Activated T-cell treated with anti-CD3 and anti-CD28 coated beads for 24 hours (primary cell): Measurements from ENCODE around the gene CBFA2T3.

ENCODE experiments used
- DNase-seq: peaks from one replicate; pipeline ENCODE4 v3.0.0-alpha.2; 2020; ENCODE audit warnings: low read depth

The CBFA2T3 gene

GRCh38 chr16:88995746-88996535 is 18.9 kb upstream of the CBFA2T3 start:
- DNase-seq, result no peak

DNA sequence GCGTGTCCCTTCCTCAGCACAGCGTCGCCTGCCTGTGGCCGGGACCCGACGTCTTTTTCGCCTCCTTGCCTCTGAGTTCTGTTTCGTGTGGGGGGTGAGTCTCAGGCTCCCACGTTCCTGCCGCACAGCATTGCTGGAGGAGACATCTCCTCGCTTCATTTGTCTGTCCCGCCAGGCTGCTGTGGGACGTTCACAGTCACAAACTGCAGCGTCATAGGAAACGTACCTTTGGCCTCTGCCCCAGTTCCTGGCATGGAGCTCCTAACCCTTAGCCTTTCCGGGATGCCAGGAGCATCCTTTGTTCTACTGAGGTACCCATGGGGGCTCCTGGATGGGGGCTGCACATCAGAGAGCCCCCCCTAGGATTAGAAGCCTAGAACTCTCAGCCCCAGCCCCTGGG is 18.2 kb upstream of the CBFA2T3 start:
- no peak for DNase-seq

DNA sequence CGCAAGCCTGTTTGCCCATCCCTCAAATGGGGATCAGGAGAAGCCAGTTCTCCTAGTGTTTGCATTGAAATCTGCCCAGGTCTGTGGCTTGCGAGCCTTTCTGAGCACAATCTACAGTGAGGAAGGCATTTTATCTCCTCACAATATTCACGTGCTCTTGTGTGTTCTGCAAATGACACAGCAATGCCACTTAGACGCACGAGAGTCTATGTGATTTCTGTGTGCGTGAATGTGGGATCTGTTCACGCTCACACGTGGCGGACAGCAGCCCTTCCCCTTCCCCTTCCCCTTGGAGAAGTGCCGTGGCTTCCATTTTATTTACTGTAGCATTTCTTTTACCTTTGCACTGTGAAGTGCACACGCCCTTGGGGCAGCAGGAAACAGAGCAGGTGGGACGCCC is 17.7 kb upstream of the CBFA2T3 start:
- no peak for DNase-seq

DNA sequence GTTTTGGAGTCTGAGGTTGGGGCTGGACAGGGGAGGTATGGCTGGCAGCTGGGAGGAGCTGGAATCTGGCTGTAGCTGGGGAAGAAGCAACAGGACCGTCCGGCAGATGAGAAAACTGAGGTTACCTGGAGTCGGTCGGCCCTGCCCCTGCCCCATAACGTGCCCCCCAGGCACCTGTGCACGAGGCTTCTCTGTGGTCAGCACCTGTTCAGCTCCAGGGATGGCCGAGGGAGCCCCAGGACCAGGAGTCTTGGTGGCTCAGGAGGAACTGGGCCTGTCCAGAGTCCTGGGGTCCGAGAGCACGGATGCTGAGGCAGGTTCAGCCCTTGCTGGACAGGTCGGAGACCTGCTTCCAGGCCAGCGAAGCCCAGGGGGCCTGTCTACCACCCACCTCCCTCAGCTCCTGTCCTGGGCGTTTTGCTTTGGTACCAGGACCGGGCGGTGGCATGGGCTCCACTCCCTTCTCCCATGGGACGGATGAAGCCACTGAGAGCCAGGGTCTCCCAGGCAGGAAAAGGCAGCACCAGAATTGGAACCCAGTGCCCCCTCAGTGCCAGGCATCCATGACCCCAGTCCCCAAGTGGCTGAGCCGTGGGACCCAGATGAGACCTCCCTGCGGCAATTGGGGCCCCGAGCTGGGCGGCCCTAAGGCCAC is 17.1 kb upstream of the CBFA2T3 start:
- DNase-seq, result no peak

- no peak for DNase-seq
Observed at GRCh38 chr16:88993166-88993761, 16.3 kb upstream of the CBFA2T3 start.

DNA sequence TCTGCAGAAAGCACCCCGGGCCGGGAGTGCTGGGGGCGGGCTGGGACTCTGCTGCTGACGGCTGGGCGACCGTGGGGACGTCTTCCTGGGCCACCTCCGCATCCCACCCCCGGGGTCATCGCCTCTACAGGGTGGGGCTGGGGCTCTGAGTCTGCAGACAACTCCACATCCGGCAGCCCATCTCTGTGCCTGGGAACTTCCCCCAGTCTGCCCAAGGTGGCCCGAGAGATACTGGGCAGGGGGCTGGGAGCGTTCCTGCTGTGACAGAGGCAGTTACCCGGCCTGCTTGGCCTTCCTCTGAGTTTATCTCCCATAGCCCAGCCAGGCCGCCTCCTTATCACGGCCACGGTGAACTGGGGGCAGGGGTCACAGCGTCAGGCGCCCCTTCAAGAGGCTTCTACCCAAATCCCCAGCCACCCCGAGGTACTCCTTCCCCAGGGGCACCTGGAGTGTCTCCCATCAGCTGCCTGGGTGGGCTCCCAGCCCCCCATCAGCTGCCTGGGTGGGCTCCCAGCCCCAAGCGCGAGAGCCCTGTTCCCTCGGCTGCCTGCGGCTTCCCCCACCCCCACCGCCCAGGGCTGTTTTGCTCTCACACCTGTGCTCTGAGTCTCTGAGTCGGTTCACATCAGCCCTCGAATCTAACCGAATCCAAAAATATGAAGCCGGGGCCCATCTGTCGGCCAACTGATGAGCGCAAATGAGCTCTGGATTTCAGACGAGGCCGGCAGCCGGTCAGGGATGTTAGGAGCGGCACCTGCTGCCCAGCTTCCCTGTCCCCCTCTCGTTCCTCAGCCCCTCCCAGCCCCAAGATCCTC is 15.6 kb upstream of the CBFA2T3 start:
- no peak for DNase-seq

DNA sequence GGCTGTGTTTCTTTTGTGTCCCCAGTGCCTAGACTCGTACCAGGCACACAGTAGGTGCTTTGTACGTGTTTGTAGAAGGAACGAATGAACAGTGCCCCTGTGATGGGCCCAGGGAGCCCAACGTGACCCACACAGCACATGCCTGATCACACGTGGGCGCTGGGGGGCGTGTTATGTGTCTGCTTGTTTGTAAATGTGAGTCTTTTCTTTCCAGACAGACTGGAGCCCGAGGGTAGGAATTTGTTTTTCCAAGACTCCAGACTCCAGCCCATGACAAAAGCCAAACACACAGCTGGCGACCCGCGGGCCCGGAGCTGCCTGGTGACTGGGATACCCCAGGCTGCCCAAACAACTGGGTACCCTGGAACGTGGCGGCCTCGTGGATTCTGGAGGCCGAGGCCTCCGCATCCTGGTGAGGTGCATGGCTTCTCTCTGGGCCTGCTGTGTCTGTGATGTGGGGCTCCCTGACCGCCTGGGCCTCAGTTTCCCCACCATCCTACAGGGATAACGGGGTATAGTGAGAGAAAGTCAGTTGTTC is 14.9 kb upstream of the CBFA2T3 start:
- DNase-seq, result no peak

DNA sequence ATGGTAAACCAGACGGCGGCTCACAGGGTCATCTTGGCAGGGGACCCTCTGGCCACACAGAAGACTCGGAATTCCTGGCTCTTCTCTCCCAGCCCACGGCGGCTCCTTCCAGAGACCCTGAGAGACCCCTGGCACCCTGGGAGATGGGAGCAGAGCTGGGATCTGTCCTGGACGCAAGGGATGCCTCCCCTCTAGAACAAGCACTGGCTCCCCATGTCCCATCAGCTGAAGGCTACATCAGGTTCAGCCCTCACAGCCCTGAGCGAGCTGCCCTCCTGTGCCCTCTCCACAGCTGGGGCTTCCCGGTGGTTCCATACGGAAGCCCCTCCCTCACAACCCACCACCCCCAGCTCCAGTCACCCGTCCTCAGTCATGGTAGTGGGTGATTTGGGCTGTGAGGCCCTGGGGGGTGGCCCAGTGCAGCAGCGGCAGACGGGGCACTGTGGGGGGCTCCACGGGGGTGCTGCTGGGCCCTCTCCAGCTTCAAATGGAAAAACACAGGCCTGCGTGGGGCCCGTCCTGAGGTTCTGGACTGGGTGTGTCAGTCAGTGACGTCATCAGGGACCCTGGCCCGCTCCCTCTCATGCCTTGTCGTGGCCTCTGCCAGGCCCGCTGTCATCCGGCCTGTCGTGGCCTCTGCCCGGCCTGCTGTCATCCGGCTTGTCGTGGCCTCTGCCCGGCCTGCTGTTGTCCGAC is 13.0 kb upstream of the CBFA2T3 start:
- DNase-seq, result no peak

GRCh38 chr16:88988980-88989811 is 12.2 kb upstream of the CBFA2T3 start:
- no peak for DNase-seq

- no peak for DNase-seq
Observed at GRCh38 chr16:88985521-88985920, 8.5 kb upstream of the CBFA2T3 start.

GRCh38 chr16:88983771-88984687 is 7.0 kb upstream of the CBFA2T3 start:
- no peak for DNase-seq

GRCh38 chr16:88983165-88983564 is 6.2 kb upstream of the CBFA2T3 start:
- DNase-seq, result no peak

- no peak for DNase-seq
Observed at GRCh38 chr16:88982286-88983084, 5.5 kb upstream of the CBFA2T3 start.

DNA sequence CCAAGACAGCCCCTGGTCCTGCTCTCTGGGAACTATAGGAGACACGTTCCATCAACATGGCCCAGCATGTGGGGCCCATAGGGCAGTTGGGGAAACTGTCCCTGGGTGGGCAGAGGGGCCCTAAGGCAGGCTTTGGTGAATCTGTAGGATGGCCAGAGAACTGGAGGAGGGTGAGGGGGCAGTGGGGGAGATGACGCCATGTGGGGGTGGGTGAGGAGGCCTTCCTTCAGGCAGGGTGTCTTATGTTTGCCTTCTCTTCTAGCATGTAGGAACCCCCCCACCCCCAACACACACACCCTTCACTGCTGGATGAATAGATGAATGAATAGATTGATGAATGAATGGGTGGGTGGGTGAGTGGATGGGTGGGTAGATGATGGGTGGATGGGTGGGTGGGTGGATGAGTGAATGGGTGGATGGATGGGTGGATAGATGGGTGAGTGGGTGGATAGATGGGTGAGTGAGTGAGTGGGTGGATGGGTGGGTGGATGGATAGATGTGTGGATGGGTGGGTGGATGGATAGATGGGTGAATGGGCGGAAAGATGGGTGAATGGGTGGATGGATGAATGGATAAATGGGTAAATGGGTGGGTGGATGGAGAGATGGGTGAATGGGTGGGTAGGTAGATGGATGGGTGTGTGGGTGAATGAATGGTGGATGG is 2.5 kb upstream of the CBFA2T3 start:
- no peak for DNase-seq

GRCh38 chr16:88978608-88979346 is 1.8 kb upstream of the CBFA2T3 start:
- DNase-seq, result no peak

DNA sequence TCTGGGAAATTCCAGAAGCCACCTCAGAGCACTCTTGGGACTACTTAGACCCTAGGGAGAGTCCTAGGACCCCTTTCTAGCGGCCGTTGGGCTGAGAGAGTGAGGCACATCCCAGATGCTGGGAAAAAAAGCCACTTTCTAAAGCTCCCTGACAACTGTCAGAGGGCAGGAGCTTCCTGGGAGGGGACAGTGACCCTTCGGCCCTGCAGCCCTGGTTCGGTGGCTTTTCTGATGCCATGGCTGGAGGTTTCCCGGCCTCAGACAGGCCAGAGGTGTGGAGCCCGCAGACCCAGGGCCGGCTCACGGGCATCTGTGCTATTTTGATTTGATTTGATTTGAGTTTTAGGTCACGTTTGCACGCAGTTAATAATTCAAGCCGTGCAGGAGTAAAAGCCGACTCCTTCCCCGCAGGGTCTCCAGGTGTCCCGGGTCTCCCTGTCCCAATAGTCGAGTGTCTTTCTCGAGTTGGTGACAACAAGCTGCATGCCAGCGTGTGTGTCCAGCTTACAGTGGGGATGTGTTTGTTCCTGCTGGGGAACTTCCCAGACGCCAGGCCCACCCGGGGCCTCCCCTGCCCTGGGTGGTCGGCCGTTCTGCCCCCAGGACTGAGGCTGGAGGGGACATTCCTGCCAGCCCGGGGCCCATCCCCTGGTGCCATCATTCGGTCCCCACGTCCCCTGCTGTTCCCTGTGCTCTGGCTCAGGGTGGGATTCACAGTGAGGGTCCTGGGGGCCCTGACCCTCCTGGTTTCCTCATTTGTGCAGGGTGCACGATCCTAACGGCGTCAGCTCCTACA is 1.0 kb upstream of the CBFA2T3 start:
- DNase-seq, result no peak
